Tibial nerve (tissue), 4 donors: ENCODE data around the gene TAGLN2. TPM values are rescaled to one million over a fixed set of nuclear protein-coding genes. Genes with fewer than 3 reads are reported as not detected.

Experiments
- DNase-seq, 2 donors: peaks; one replicate each; pipeline ENCODE4 v3.0.0-alpha.2; 2019; ENCODE audit warnings: low spot score in 2 of 2
- H3K27ac ChIP-seq, 4 donors: fragments of 200-600 bp; sonication (generic) in 3 of 4; one replicate each; pipeline ENCODE4 v1.5.1; 2017 to 2019; ENCODE audit warnings: mild to moderate bottlenecking in 1 of 4
- H3K27me3 ChIP-seq, 2 donors: fragments of 200-600 bp; sonication (generic) in 1 of 2; one replicate each; pipeline versions ENCODE4 v1.5.1 to v1.6.0; 2017 to 2019
- H3K36me3 ChIP-seq, 3 donors: fragments of 200-600 bp; sonication (generic); one replicate each; pipeline ENCODE4 v1.5.1; 2018 to 2019
- H3K4me1 ChIP-seq, 4 donors: fragments of 200-600 bp; sonication (generic) in 3 of 4; one replicate each; pipeline ENCODE4 v1.5.1; 2017 to 2019
- H3K4me3 ChIP-seq, 4 donors: fragments of 200-600 bp; sonication (generic) in 3 of 4; one replicate each; pipeline ENCODE4 v1.5.1; 2017 to 2019; ENCODE audit warnings: mild to moderate bottlenecking in 1 of 4, moderate library complexity in 1 of 4
- H3K9me3 ChIP-seq, 4 donors: fragments of 200-600 bp; sonication (generic) in 3 of 4; one replicate each; pipeline ENCODE4 v1.5.1; 2017 to 2019
- CTCF ChIP-seq, 5 experiments: fragments of 200-600 bp in 3 of 5; fragments of 450-650 bp in 2 of 5; sonication (generic) in 3 of 5; IDR thresholded peaks; one replicate each; pipeline ENCODE4 v1.5.1; 2016 to 2019; ENCODE audit warnings: antibody characterized with exemption in 5 of 5, mild to moderate bottlenecking in 3 of 5, moderate library complexity in 2 of 5
- EP300 ChIP-seq, 2 donors: sonication (generic); formaldehyde crosslinking; IDR thresholded peaks; one replicate each; pipeline ENCODE4 v1.6.1; 2017; ENCODE audit warnings: antibody characterized with exemption in 2 of 2, mild to moderate bottlenecking in 1 of 2
- POLR2A ChIP-seq, 2 donors: fragments of 450-650 bp; IDR thresholded peaks; one replicate each; pipeline ENCODE4 v1.6.1; 2017; ENCODE audit warnings: antibody characterized with exemption in 2 of 2, mild to moderate bottlenecking in 2 of 2, moderate library complexity in 2 of 2
- WGBS, 2 donors: methylation state at CpG; one replicate each; pipeline ENCODE4 v1.1.5; 2018; 5-methylcytosine and 5-hydroxymethylcytosine counted together
- total RNA-seq, 4 donors: library from RNA; depleted of rRNA; stranded (reverse); fragments of >200 nt; gene quantifications; one replicate each; pipeline ENCODE4 v1.1.0, GENCODE V29; 2016

The TAGLN2 gene
- total RNA-seq, 4 donors from 2014 or later: 149 to 205 (median 168) TPM

GRCh38 chr1:159881622-159882526 is 43.4 kb downstream of the TAGLN2 start:
- Histone ChIP-seq H3K27me3 (no peaks in the 10 kb centered on the region), H3K36me3 (peaks cover 0 to 4% (median 0%) of the 10 kb centered on the region in 3 donors), H3K4me1 (peaks cover 0 to 8% (median 0%) of the 10 kb centered on the region in 4 donors), H3K9me3 (no peaks in the 10 kb centered on the region), H3K4me3 (no peak overlapping the region), H3K27ac (no peak overlapping the region)
- TF ChIP-seq EP300 (IDR thresholded peaks at IDR 0.05): no peak
- no peak for TF ChIP-seq CTCF (IDR thresholded peaks at IDR 0.05)
- TF ChIP-seq POLR2A (IDR thresholded peaks at IDR 0.05): no peak
- WGBS, 2 donors: 74 to 79% methylated on average over 6 of the region's 6 CpGs
- DNase-seq: peak; percentile 20 to 26

- H3K27ac ChIP-seq: no peak overlapping the region
- DNase-seq: no peak
- H3K4me1 ChIP-seq: peaks cover 0 to 8% (median 0%) of the 10 kb centered on the region in 4 donors
- peaks cover 0 to 4% (median 0%) of the 10 kb centered on the region in 3 donors for H3K36me3 ChIP-seq
- no peaks in the 10 kb centered on the region for H3K9me3 ChIP-seq
- no peak overlapping the region for H3K4me3 ChIP-seq
- 83% methylated on average over 3 of the region's 3 CpGs for WGBS, 2 donors
- TF ChIP-seq CTCF (IDR thresholded peaks at IDR 0.05) (no peak), POLR2A (IDR thresholded peaks at IDR 0.05) (no peak), EP300 (IDR thresholded peaks at IDR 0.05) (no peak)
- H3K27me3 ChIP-seq: no peaks in the 10 kb centered on the region
Observed at GRCh38 chr1:159880430-159880829, 44.9 kb downstream of the TAGLN2 start.

- TF ChIP-seq CTCF (IDR thresholded peaks at IDR 0.05) (no peak), EP300 (IDR thresholded peaks at IDR 0.05) (peak in 1 of 2 donors; percentile 14), POLR2A (IDR thresholded peaks at IDR 0.05) (no peak)
- Histone ChIP-seq H3K4me1 (peaks cover 0 to 8% (median 0%) of the 10 kb centered on the region in 4 donors), H3K27ac (no peak overlapping the region), H3K27me3 (no peaks in the 10 kb centered on the region), H3K9me3 (no peaks in the 10 kb centered on the region), H3K36me3 (peaks cover 0 to 4% (median 0%) of the 10 kb centered on the region in 3 donors), H3K4me3 (no peak overlapping the region)
- no peak for DNase-seq
- WGBS, 2 donors: 80 to 83% methylated on average over 4 of the region's 4 CpGs
Observed at GRCh38 chr1:159879977-159880376, 45.3 kb downstream of the TAGLN2 start.

- peaks cover 0 to under 1% (median 0%) of the 10 kb centered on the region in 3 donors for H3K36me3 ChIP-seq
- no peak for DNase-seq
- TF ChIP-seq POLR2A (IDR thresholded peaks at IDR 0.05) (no peak), CTCF (IDR thresholded peaks at IDR 0.05) (no peak), EP300 (IDR thresholded peaks at IDR 0.05) (no peak)
- no peak overlapping the region for H3K4me3 ChIP-seq
- no peak overlapping the region for H3K27ac ChIP-seq
- H3K27me3 ChIP-seq: no peaks in the 10 kb centered on the region
- no peaks in the 10 kb centered on the region for H3K9me3 ChIP-seq
- H3K4me1 ChIP-seq: peaks cover 0 to 8% (median 0%) of the 10 kb centered on the region in 4 donors
- 89 to 93% methylated on average over 3 of the region's 3 CpGs for WGBS, 2 donors
Observed at GRCh38 chr1:159879136-159879535, 46.2 kb downstream of the TAGLN2 start.
